HG02870 (cell line): Measurements from ENCODE around the gene CCDC195.
"Not testable (repeated sequence)": the region's sequence is repeated elsewhere in the genome, so short reads cannot be mapped to it uniquely, and the experiment has no call there.

Experiments used
- ATAC-seq: cut with Tn5 transposase; IDR thresholded peaks from one replicate; pipeline ENCODE4 v1.9.1; 2021; ENCODE audit warnings: mild to moderate bottlenecking, moderate library complexity; ENCODE audit not compliant: unreplicated experiment

The CCDC195 gene

DNA sequence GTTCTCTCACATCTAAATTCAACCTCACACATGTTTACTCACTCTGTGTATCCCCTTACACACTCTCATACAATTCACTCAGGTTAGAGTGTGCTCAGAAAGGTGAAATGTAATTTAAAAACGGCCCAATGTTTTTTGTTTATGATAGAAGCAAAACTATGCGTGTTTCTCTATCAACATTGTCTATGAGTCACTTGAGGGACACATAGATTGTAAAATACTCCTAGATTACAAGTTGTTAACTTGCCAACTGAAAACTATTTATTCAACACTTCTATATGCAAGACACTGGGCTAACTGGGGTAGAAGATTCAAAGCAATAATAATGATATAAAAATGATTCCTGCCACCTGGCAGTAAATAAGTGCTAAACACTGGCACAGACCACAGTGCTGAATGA, 24.6 kb downstream of the CCDC195 start:
- ATAC-seq: no peak

DNA sequence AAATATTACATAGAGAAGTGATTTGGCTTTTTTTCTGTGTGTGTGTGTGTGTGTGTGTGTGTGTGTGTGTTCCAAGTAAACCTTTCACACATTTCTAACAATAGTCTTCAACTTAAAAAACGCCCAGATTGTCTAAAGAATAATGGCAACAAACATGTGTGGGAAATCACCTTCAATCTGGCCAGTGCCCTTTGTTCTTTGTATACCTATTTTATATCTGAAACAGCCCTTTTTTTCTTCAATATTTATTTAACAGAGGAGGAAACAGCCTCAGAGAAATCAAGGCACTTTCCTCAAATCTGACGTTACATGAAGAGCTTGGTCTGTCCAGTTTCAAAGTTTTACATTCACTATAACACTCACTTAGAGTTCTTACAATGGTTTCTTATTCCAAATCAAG, 25.3 kb downstream of the CCDC195 start:
- ATAC-seq: no peak

DNA sequence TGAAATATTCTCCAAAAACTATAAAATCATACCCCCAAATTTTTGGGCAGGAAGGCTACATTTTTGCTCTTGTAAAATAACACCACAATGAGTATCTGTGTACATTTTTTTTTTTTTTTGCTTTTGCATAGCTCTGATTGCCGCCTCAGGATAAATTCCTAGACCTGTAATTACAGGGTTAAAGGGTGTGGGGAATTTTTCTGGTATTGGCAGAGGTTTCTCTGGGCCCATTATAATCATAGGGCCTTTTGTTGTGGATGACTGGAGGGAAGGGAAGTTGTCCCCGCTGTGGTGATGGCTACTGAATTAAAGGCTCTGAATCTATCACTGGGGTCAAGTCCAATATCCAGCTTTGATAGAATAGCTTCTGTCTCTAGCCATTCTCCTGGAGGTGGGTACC, 26.6 kb downstream of the CCDC195 start:
- ATAC-seq: no peak

DNA sequence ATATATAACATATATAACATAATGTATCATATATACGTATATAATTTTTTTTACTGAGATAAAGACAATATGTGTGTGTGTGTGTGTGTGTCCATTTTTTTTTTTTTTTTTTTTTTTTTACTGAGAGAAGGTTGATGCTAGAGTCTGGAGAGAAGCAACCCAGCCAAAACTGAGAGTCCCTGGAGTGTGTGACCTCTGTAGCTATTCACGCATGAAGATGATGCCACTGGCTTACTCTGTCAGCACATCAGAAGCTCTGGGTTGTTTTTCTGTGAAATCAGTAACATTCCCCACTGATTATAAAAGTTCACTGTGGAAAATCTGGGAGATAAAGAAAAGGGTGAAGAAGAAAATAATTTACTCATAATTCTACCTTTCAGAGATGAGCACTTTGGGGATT, 27.2 kb downstream of the CCDC195 start:
- no peak for ATAC-seq

DNA sequence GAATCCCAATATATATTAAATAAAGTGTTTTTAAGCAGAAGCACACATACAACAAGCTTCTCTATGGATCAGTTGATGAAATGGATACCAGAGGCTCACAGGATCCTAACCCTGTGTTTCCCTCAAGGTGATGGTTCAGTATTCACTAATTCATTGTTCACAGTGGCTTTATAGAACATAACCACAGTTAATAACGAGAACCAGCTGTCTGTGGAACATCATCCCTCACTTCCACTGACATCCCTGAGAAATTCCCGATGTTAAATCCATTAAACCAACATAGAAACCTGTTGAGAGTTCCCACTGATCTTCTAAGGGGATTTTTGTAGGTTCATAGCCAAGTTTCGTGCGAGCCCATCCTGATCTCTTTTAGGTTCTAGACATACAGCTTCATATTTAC, 29.0 kb downstream of the CCDC195 start:
- no peak for ATAC-seq

DNA sequence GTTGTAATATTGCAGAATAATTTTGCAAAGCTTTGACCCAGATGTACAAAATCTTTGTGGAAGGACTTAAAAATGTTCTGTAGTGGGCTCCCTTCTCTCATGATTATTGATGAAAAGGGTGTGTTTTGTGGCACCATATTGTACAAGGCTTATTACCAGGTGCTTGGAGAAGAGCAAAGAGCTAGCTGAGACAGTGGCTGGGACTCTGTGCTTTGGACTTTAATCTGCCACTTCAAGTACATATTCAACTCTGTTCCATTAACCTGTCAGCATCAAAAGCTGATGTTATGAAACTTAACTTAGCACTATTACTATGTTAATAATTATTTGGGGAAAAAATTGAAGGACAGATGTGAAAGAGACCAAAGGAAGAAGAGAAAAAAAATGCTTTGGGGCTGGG, 31.0 kb downstream of the CCDC195 start:
- ATAC-seq: no peak

DNA sequence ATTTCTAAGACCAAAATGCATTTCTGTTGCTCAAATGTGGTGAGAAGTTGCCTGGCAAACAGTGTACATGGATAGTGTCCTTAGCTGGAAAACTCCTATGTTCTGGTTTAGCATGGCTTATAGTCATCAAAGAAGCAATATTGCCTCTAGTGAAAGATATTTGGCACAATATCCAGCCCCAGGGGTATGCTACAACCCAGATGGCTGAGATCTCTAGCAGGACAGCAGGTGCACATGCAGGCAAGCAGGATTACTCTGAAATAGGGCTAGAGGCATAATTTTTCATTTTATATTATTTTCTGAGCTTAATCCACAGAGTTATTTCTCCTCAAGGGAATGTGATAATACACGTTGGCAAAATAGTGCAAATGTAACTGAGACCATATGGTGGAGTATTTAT, 34.0 kb downstream of the CCDC195 start:
- no peak for ATAC-seq

DNA sequence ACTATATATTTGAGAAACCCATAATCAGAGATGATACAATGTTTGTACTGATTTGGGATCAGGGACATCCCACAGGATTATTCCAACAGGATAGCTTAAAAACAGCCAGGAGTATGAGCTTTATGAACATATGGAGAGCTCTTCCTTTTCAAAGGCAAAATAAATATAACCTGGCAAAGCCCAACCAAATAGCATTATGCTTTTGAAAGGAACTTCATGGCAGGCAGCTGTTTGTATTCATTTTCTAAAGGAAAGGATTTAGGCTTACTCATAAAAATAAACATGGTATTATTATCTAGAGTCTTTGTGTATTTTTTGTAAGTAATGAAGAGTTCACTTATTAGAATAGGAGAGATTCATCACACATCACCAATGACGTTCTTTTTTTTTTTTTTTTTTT, 44.4 kb downstream of the CCDC195 start:
- no peak for ATAC-seq

DNA sequence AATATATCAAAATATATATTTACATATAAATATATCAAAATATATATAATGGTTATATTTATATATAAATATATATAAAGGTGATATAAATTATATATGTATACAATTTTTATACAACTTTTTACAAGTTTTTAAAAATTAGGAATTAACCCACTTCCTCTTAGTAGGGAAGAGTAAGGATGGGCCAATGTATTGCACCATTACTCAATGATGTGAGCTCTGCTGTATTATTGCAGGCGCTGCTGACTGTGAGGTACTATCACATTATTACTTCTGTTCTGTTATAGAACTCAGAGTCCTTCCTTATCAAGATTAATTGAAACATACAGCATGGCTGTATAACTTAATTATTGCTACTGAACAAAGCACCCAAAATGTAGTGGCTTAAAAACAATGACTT, 46.0 kb downstream of the CCDC195 start:
- no peak for ATAC-seq

DNA sequence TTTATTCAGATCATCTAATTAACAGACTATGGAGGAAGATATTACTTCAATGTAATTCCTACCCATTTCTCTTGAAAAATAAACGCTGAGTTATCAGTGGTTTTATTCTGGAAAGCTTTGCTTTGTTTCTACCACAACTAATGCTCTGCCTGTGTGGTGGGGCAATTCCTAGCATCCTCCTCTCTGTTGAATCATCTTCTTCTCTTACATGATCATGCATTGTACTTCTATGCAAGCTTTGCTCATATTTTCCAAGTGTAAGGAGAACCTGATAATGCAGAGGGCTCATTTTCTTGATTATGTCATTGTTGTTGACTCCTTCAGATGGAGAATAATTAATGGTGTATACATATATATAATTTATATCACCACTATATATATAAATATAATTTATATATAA, 46.7 kb downstream of the CCDC195 start:
- no peak for ATAC-seq

DNA sequence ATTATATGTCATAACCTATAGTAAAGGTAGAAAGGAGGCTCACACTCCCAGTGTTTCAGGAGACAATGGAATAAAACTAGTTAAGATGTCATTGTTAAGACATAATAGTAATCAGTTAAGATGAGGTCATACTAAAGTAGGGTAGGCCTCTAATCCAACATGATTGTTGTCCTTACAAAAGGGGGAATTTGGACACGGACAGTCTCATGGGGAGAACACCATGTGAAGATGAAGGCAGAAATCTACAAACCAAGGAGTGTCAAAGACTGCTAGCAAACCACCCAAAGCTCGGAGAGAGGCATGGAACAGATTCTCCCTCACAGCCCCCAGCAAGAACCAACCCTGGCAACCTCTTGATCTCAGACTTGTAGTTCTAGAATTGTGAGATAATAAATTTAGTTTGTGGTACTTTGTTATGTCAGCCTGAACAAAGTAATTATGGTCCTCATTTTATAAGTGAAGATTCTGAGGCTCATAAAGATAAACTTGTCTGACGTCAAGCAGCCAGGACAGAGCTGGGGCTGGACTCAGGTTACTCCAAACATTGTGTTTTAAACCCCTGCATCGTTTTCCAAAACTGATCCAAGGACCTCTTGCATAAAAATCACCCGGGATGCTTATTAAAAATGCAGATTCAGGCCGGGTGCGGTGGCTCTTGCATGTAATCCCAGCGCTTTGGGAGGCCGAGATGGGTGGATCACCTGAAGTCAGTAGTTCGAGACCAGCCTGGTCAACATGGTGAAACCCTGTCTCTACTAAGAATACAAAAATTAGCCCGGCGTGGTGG, 47.8 kb downstream of the CCDC195 start:
- ATAC-seq: no peak

DNA sequence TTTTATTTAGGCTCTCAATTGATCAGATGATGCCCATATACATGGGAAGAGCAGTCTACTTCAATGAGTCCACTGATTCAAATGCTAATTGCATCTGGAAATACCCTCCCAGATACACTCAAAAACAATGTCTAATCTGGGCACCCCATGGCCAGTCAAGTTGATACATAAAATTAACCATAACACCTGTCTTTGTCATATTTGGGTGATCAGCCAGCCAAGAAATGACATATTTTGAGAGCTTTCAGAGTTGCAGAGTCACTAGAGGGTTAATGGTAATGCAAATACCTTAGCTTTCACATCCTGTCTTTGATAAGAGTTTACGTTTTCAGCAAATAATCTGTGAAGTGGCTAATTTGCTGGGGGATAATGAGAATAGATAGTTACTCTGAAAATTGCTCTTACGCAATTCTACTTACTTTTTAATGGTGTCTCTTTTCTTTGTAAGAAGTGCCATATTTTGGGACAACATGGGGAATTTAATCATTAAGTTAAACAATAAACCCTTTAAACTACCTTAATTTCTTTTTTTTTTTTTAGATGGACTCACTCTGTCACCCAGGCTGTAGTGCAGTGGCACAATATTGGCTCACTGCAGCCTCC, 49.1 kb downstream of the CCDC195 start:
- ATAC-seq: peak; percentile 98

DNA sequence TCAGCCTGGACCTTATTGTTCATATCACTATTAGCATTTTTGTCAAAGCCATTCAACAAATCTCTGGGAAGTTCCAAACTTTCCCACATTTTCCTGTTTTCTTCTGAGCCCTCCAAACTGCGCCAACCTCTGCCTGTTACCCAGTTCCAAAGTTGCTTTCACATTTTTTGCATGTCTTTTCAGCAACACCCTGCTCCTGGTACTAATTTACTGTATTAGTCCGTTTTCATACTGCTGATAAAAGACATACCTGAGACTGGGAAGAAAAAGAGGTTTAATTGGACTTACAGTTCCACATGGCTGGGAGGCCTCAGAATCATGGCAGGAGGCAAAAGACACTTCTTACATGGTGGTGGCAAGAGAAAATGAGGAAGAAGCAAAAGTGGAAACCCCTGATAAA, 52.8 kb downstream of the CCDC195 start:
- ATAC-seq: not testable (repeated sequence)

DNA sequence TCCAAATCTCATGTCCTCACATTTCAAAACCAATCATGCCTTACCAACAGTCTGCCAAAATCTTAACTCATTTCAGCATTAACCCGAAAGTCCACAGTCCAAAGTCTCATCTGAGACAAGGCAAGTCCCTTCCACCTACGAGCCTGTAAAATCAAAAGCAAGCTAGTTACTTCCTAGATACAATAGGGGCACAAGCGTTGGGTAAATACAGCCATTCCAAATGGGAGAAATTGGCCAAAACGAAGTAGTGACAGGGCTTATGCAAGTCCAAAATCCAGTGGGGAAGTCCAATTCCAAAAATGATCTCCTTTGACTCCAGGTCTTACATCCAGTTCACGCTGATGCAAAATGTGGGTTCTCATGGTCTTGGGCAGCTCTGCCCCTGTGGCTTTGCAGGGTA, 54.5 kb downstream of the CCDC195 start:
- ATAC-seq: not testable (repeated sequence)

DNA sequence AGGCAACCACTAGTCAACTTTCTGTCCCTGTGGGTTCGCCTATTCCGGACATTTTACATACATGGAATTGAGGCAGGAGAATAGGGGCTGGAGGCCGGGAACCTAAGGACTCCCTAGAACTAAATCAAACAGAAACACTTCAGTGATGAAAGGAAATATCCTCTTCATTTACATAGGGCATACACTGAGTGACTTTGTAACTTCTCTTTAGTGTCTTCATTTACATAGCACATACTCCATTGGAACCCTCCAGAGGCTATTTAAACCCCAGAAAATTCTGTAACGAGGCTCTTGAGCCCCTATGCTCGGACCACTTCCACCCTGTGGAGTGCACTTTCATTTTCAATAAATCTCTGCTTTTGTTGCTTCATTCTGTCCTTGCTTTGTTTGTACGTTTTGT, 56.5 kb downstream of the CCDC195 start:
- ATAC-seq: no peak

DNA sequence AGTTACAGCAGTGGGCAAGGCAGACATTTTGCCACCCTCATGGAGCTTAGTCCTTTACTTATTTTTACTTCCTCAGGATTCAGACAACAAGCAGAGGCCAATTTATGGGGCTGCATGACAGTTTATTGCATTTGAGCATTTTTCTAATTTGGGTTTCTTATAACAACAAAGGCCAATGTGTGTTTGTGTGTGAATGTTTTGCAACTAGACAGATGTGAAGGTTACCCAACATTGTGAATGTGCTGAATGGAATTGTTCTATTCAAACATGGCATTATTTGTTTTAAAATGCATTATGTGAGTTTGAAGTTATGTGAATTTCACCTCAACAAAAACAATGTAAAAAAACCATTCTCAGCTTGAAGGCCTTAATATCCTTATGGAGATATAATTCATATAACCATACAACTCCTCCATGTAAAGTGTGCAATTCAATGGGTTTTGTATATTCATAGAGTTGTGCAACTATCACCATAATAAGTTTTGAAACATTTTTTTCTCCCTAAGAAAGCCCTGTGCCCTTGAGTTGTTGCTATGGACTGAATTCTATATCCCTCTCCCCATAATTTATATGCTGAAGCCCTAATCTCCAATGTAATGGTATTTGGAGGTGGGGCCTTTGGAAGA, 57.3 kb downstream of the CCDC195 start:
- no peak for ATAC-seq

DNA sequence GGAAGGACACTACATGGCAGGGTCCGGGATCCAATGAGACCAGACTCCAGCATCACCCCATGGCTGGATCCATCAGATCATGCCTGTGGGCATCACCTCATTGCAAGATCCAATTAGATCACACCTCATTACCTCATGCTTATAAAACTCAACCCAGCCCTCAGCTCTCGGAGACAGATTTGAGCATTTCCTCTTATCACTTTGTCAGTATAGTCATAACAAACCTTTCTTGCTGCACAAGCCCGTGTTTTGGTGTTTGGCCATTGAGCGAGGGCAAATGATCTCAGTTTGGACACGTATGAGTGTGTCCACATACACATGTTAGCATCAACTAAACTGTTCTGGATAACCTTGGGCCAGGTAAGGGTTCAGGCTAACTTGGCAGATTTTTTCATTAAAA, 58.8 kb downstream of the CCDC195 start:
- ATAC-seq: peak; percentile 49

DNA sequence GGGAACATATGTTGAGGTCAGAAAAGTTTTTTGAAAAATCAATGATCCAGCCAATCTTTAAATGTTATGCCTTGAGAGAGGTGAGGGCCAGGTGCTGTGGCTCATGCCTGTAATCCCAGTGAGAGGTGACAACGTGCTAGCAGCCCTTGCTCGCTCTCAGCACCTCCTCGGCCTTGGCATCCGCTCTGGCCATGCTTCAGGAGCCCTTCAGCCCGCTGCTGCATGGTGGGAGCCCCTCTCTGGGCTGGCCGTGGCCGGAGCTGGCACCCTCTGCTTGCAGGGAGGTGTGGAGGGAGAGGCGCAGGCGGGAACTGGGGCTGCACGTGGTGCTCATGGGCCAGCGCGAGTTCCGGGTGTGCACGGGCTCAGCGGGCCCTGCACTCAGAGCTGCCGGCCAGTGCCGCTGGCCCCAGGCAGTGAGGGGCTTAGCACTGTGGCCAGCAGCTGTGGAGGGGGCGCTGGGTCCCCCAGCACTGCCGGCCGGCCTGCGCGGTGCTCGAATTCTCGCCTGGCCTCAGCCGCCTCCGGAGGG, 61.1 kb downstream of the CCDC195 start:
- ATAC-seq: no peak
